OCI-LY7 (cell line): ENCODE results near the gene LAX1. TPM values are rescaled to one million over a fixed set of nuclear protein-coding genes. Genes with fewer than 3 reads are reported as not detected.

ENCODE experiments used
- Bru-seq: library from RNA; stranded (reverse); fragments of 400-500 nt; gene quantifications from one replicate; lab custom pipeline; 2021; lab: Mats Ljungman, UMichigan
- BruChase-seq, 2 experiments: library from RNA; stranded (reverse); fragments of 400-500 nt; gene quantifications; one replicate each; lab custom pipeline; 2021; lab: Mats Ljungman, UMichigan
- BruUV-seq: library from RNA; stranded (reverse); fragments of 400-500 nt; replicated peaks from 2 replicates; lab custom pipeline; 2021; lab: Mats Ljungman, UMichigan
- CTCF ChIA-PET: fragments of 300-600 bp; sonication (Branson Sonifier 250); formaldehyde crosslinking; loops from one replicate; lab custom pipeline; 2022; ENCODE audit warnings: antibody characterized with exemption; ENCODE audit not compliant: unreplicated experiment; lab: Charles Lee
- POLR2A ChIA-PET: fragments of 300-600 bp; sonication (Branson Sonifier 250); formaldehyde crosslinking; loops from one replicate; lab custom pipeline; 2022; ENCODE audit warnings: antibody characterized with exemption; lab: Charles Lee
- DNase-seq: peaks from one replicate; pipeline ENCODE4 v3.0.0-alpha.2; 2015; ENCODE audit warnings: low spot score
- H2AFZ ChIP-seq: fragments of 200-600 bp; sonication (generic), shearing (Covaris generic); 2 replicates; pipeline ENCODE4 v1.6.1; 2014; ENCODE audit warnings: mild to moderate bottlenecking, antibody characterized with exemption, low read length, moderate library complexity
- H3K27ac ChIP-seq: fragments of 200-600 bp; sonication (generic); 2 replicates; pipeline ENCODE4 v1.5.1; 2014; ENCODE audit warnings: mixed run types, low read depth, mild to moderate bottlenecking, moderate library complexity, low read length, inconsistent platforms; ENCODE audit not compliant: poor library complexity, severe bottlenecking
- H3K36me3 ChIP-seq: fragments of 200-600 bp; sonication (generic); 2 replicates; pipeline ENCODE4 v1.6.1; 2014; ENCODE audit warnings: mild to moderate bottlenecking, antibody characterized with exemption, low read length, moderate library complexity, mixed read lengths; ENCODE audit not compliant: insufficient read depth
- H3K4me1 ChIP-seq: fragments of 200-600 bp; sonication (generic); 2 replicates; pipeline ENCODE4 v1.5.1; 2014; ENCODE audit warnings: mild to moderate bottlenecking, low read length; ENCODE audit not compliant: insufficient read depth, poor library complexity, severe bottlenecking
- H3K4me2 ChIP-seq: fragments of 200-600 bp; sonication (generic); 2 replicates; pipeline ENCODE4 v1.6.1; 2014; ENCODE audit warnings: mild to moderate bottlenecking, low read length
- H3K4me3 ChIP-seq: fragments of 200-600 bp; sonication (generic); 2 replicates; pipeline ENCODE4 v1.5.1; 2014; ENCODE audit warnings: mild to moderate bottlenecking, low read depth, low read length; ENCODE audit not compliant: poor library complexity, severe bottlenecking
- H3K79me2 ChIP-seq: fragments of 200-600 bp; sonication (generic); 2 replicates; pipeline ENCODE4 v1.6.1; 2016; ENCODE audit warnings: low read depth, mild to moderate bottlenecking, low read length, moderate library complexity, mixed read lengths; ENCODE audit not compliant: insufficient read depth
- H3K9me2 ChIP-seq: fragments of 200-600 bp; sonication (generic); 2 replicates; pipeline ENCODE4 v1.6.1; 2016; ENCODE audit warnings: mild to moderate bottlenecking, low read length, mixed read lengths; ENCODE audit not compliant: insufficient read depth
- H3K9me3 ChIP-seq: fragments of 200-600 bp; sonication (generic); 2 replicates; pipeline ENCODE4 v1.6.1; 2014; ENCODE audit warnings: mild to moderate bottlenecking, mixed run types, low read length, mixed read lengths
- H4K20me1 ChIP-seq: fragments of 200-600 bp; sonication (generic); 2 replicates; pipeline ENCODE4 v1.6.1; 2014; ENCODE audit warnings: mild to moderate bottlenecking, antibody characterized with exemption, low read length, moderate library complexity, mixed read lengths; ENCODE audit not compliant: insufficient read depth
- EZH2phosphoT487 ChIP-seq: fragments of 200-600 bp; sonication (generic); IDR thresholded peaks from 2 replicates; pipeline ENCODE4 v1.6.1; 2018; ENCODE audit warnings: low read depth, borderline replicate concordance, mild to moderate bottlenecking, mixed run types, antibody characterized with exemption, low read length, moderate library complexity, mixed read lengths
- intact Hi-C: fragments of 100-400 bp; cut with micrococcal nuclease; formaldehyde crosslinking; loops from one replicate; pipeline ENCODE4 v1.10.0; 2022; ENCODE audit not compliant: unreplicated experiment
- long read RNA-seq: library from polyadenylated mRNA; stranded (forward); transcript quantifications from one replicate; pipeline ENCODE4 v2.0.0, GENCODE V29; 2022
- total RNA-seq, 2 experiments: library from RNA; depleted of rRNA in 1 of 2; stranded (reverse); fragments of >200 nt in 1 of 2; shearing (Covaris generic) in 1 of 2; gene quantifications; 2 replicates each; pipeline ENCODE4 v1.2.3, GENCODE V29; 2014 to 2022
- TF ChIP-seq, protein P1 (sequence below): fragments of 200-600 bp; sonication (generic); conservative IDR thresholded peaks from 2 replicates; pipeline ENCODE4 v1.5.1; 2014; ENCODE audit warnings: mild to moderate bottlenecking, antibody characterized with exemption, low read length, moderate library complexity, mixed read lengths

LAX1 gene, protein sequence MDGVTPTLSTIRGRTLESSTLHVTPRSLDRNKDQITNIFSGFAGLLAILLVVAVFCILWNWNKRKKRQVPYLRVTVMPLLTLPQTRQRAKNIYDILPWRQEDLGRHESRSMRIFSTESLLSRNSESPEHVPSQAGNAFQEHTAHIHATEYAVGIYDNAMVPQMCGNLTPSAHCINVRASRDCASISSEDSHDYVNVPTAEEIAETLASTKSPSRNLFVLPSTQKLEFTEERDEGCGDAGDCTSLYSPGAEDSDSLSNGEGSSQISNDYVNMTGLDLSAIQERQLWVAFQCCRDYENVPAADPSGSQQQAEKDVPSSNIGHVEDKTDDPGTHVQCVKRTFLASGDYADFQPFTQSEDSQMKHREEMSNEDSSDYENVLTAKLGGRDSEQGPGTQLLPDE
- 19.6 and 20.3 TPM in 2 replicates for total RNA-seq (2014; rRNA removed; shearing (Covaris generic))
- 63.8 and 66.7 TPM in 2 replicates for total RNA-seq (2022)
- percentile 95 among the genes with signal in this experiment for Bru-seq, nascent RNA
- percentile 93 among the genes with signal in this experiment for BruChase-seq, experiment 1, labeled RNA remaining after a 6-hour chase
- percentile 93 among the genes with signal in this experiment for BruChase-seq, experiment 2, labeled RNA remaining after a 2-hour chase
- long read RNA-seq, transcript LAX1-203 (5 exons, 3,023 nt): major isoform, 5 of 37 reads
- long read RNA-seq, partial matches to known transcripts: 21 of 37 reads
- long read RNA-seq, other reads (novel, unspliced or antisense): 10 of 37 reads

DNA sequence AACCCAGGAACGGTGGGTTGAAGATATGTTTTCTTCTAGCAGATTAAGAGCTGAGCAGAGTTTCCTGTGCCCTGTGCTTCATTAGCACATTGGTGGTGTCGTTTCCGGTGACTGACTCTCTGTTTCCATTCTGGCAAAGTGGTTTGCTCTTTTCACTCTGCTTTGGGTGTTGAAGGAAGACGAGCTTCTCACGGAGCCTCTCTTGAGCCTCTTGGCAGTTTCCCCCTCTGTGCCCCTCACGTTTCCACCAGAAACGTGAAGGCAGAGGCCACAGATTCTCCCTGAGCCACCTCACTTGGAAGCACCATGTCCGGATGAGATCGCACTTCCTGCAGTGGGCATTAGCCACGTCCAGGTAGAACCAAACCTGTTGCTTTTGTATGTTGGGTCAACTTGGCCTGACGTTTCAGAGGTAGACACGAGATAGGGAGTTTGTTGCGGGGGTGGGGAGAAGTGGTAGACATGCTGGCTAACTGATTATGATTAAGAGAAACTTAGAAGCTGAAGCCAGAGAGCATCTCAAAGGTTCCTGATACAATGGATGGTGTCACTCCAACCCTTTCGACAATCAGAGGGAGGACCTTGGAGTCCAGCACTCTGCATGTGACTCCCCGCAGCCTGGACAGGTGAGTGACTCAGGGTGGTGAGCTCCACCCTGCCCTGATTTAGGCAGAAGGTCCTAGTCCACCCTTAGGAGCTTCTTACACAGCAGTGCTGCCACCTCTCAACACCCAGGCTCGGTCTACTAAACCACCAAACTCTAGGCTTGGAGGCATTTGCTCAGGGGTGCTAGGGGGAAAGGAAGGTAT, at the start of gene LAX1:
LAX1 (plus strand) TSS at position 155 of the 809 bp plus-strand sequence; CDS start at position 538, 383 bp downstream.
- Histone ChIP-seq H3K4me3 (peak within 1 kb of the TSS; percentile 81), H3K9me2 (no peaks in the 10 kb centered on the region), H4K20me1 (no peaks in the 10 kb centered on the region), H3K36me3 (peaks cover 26% of the 10 kb centered on the region), H2AFZ (peak within 1 kb of the TSS; percentile 50), H3K4me1 (peaks cover 54% of the 10 kb centered on the region), H3K4me2 (peak within 1 kb of the TSS; percentile 87), H3K79me2 (peaks cover 39% of the 10 kb centered on the region), H3K9me3 (no peaks in the 10 kb centered on the region), H3K27ac (peak within 1 kb of the TSS; percentile 98)
- ChIA-PET CTCF (interaction anchor here (1.0 to 1.2 kb wide), 3 partner anchors 12 to 91 kb away, joined by 3 to 4 read pairs (median 3); no protein-coding TSS in a partner anchor), POLR2A (interaction anchor here (0.6 to 4.3 kb wide), 23 partner anchors 11 to 751 kb away, joined by 3 to 84 read pairs (median 4); partner anchors contain the start of genes ATP2B4 and MDM4)
- BruUV-seq: TSS peak; percentile 87
- DNase-seq: peak; percentile 95
- TF ChIP-seq, protein P1, sequence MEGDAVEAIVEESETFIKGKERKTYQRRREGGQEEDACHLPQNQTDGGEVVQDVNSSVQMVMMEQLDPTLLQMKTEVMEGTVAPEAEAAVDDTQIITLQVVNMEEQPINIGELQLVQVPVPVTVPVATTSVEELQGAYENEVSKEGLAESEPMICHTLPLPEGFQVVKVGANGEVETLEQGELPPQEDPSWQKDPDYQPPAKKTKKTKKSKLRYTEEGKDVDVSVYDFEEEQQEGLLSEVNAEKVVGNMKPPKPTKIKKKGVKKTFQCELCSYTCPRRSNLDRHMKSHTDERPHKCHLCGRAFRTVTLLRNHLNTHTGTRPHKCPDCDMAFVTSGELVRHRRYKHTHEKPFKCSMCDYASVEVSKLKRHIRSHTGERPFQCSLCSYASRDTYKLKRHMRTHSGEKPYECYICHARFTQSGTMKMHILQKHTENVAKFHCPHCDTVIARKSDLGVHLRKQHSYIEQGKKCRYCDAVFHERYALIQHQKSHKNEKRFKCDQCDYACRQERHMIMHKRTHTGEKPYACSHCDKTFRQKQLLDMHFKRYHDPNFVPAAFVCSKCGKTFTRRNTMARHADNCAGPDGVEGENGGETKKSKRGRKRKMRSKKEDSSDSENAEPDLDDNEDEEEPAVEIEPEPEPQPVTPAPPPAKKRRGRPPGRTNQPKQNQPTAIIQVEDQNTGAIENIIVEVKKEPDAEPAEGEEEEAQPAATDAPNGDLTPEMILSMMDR: peak; percentile 54; the same call in 1 of the 2 replicates
- no peak for TF ChIP-seq EZH2phosphoT487
- intact Hi-C loops: loop anchor here (1.0 to 10.0 kb wide), 6 partner anchors 11 to 760 kb away; partner anchors contain the start of gene ATP2B4

DNA sequence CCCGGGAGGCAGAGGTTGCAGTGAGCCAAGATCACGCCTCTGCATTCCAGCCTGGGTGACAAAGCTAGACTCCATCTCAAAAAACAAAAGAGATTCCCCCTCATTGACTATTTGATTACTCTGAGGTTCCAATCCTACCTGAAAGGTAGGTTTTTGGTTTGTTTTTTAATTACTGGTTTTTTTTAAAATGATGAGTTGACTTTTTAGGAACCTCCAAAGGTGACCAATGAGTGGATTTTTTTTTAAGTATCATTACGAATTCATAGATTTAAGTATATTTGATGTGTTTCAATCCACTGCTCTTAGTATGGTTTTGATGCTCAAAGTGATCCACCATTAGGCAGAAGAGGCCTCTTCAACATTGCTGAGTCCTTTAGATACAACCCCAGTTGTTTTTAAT, 47.9 kb upstream of the LAX1 start:
- Histone ChIP-seq H4K20me1 (no peaks in the 10 kb centered on the region), H2AFZ (no peak overlapping the region), H3K9me2 (no peaks in the 10 kb centered on the region), H3K9me3 (no peaks in the 10 kb centered on the region), H3K4me2 (no peak overlapping the region), H3K27ac (no peak overlapping the region), H3K4me1 (no peaks in the 10 kb centered on the region), H3K79me2 (no peaks in the 10 kb centered on the region), H3K36me3 (peaks cover 15% of the 10 kb centered on the region), H3K4me3 (no peak overlapping the region)
- no TSS peak for BruUV-seq
- TF ChIP-seq EZH2phosphoT487: no peak
- TF ChIP-seq, protein P1: no peak
- POLR2A ChIA-PET: no interaction called here
- no peak for DNase-seq
- intact Hi-C loops: no loop called here
- CTCF ChIA-PET: no interaction called here
